T-cell (primary cell): ENCODE measurements around the gene SLC25A25. TPM values are rescaled to one million over a fixed set of nuclear protein-coding genes. Genes with fewer than 3 reads are reported as not detected.
"Not testable (repeated sequence)": the region's sequence is repeated elsewhere in the genome, so short reads cannot be mapped to it uniquely, and the experiment has no call there.

Source experiments
- ATAC-seq, 4 experiments: fragments of 200-7000 bp in 3 of 4; fragments of 150-1000 bp in 1 of 4; cut with Tn5 transposase; replicated peaks in 1 of 4; 1 replicate in 3 of 4; 2 replicates in 1 of 4; pipeline ENCODE4 v1.10.0; 2021; ENCODE audit warnings: moderate library complexity in 3 of 4, mild to moderate bottlenecking in 2 of 4, moderate number of reproducible peaks in 1 of 4
- CTCF ChIA-PET, 2 donors: fragments of 300-600 bp; sonication (Branson Sonifier 250); formaldehyde crosslinking; loops; one replicate each; lab custom pipeline; 2022; ENCODE audit warnings: antibody characterized with exemption in 2 of 2; lab: Charles Lee
- POLR2A ChIA-PET, 2 donors: fragments of 300-600 bp; sonication (Branson Sonifier 250); formaldehyde crosslinking; loops; one replicate each; lab custom pipeline; 2022; ENCODE audit warnings: antibody characterized with exemption in 2 of 2; lab: Charles Lee
- DNase-seq, 35 experiments: peaks; one replicate each; pipeline versions ENCODE4 v3.0.0 to v3.0.0-alpha.2; 2013 to 2023
- H3K27ac ChIP-seq: one replicate; pipeline ENCODE4 v1.5.1; 2013; ENCODE audit warnings: low read length
- H3K27me3 ChIP-seq, 2 experiments: replicated peaks in 1 of 2; 1 replicate in 1 of 2; 2 replicates in 1 of 2; pipeline versions ENCODE4 v1.6.1 to v1.7.0; 2013; ENCODE audit warnings: low read length in 1 of 2, mixed read lengths in 1 of 2; ENCODE audit not compliant: control insufficient read depth in 2 of 2, insufficient read depth in 2 of 2; ENCODE audit errors: extremely low read depth in 1 of 2
- H3K36me3 ChIP-seq, 2 donors: 1 replicate in 1 of 2; 2 replicates in 1 of 2; pipeline versions ENCODE4 v1.6.1 to v1.7.0; 2013; ENCODE audit warnings: low read length in 1 of 2; ENCODE audit not compliant: control insufficient read depth in 2 of 2, insufficient read depth in 1 of 2; ENCODE audit errors: extremely low read depth in 1 of 2
- H3K4me1 ChIP-seq, 2 experiments: 1 replicate in 1 of 2; 2 replicates in 1 of 2; pipeline versions ENCODE4 v1.6.1 to v1.7.0; 2013; ENCODE audit warnings: low read length in 2 of 2, mixed read lengths in 1 of 2; ENCODE audit not compliant: insufficient read depth in 2 of 2, control insufficient read depth in 1 of 2; ENCODE audit errors: extremely low read depth in 1 of 2
- H3K4me3 ChIP-seq, 2 donors: 1 replicate in 1 of 2; 2 replicates in 1 of 2; pipeline versions ENCODE4 v1.5.1 to v1.7.0; 2013; ENCODE audit warnings: mild to moderate bottlenecking in 2 of 2, low read length in 1 of 2, moderate library complexity in 1 of 2; ENCODE audit not compliant: control insufficient read depth in 1 of 2; ENCODE audit errors: extremely low read depth in 1 of 2
- H3K9me3 ChIP-seq: 2 replicates; pipeline ENCODE4 v1.7.0; 2013
- H3K27ac Mint-ChIP-seq, 2 donors: one replicate each; pipeline ENCODE4 v1.8.0; 2020 to 2021; ENCODE audit warnings: mild to moderate bottlenecking in 2 of 2, mixed read lengths in 2 of 2
- H3K27me3 Mint-ChIP-seq, 2 donors: one replicate each; pipeline ENCODE4 v1.8.0; 2021 to 2022; ENCODE audit warnings: mixed read lengths in 2 of 2
- H3K36me3 Mint-ChIP-seq: one replicate; pipeline ENCODE4 v1.8.0; 2021; ENCODE audit warnings: mixed read lengths
- H3K4me1 Mint-ChIP-seq, 3 donors: one replicate each; pipeline ENCODE4 v1.8.0; 2020 to 2022; ENCODE audit warnings: mixed read lengths in 3 of 3, mild to moderate bottlenecking in 1 of 3
- H3K4me3 Mint-ChIP-seq, 3 donors: one replicate each; pipeline ENCODE4 v1.8.0; 2020 to 2022; ENCODE audit warnings: mild to moderate bottlenecking in 3 of 3, mixed read lengths in 3 of 3, moderate library complexity in 3 of 3
- H3K9me3 Mint-ChIP-seq, 3 donors: one replicate each; pipeline ENCODE4 v1.8.0; 2020 to 2022; ENCODE audit warnings: mixed read lengths in 3 of 3
- WGBS: methylation state at CpG from one replicate; pipeline ENCODE4 v1.1.5; 2013; ENCODE audit warnings: missing lambda C conversion rate; ENCODE audit not compliant: insufficient coverage; 5-methylcytosine and 5-hydroxymethylcytosine counted together
- total RNA-seq, 35 experiments: library from RNA in 6 of 35; stranded (reverse) in 6 of 35; fragments of 120-200 nt in 1 of 35; gene quantifications; one replicate each; pipeline versions ENCODE4 v1.2.1 to v1.2.4 and lab custom pipeline; 2013 to 2026

The SLC25A25 gene
- total RNA-seq, 5 donors from 2014 or later (not counting 1 experiment from before 2014, with no cell fraction given) = 11.8 to 21.0 (median 17.3) TPM

- ATAC-seq, POLR2A ChIA-PET, H3K36me3 ChIP-seq, DNase-seq, H3K36me3 Mint-ChIP-seq, H3K27ac Mint-ChIP-seq, H3K9me3 ChIP-seq, H3K4me3 ChIP-seq, H3K27ac ChIP-seq, H3K4me3 Mint-ChIP-seq, CTCF ChIA-PET, H3K9me3 Mint-ChIP-seq: not testable (repeated sequence)
- H3K4me1 Mint-ChIP-seq = peaks cover 22 to 28% (median 27%) of the 10 kb centered on the region in 3 donors
- WGBS = 81% methylated on average over 6 of the region's 8 CpGs
- Histone ChIP-seq H3K4me1 (peaks cover 5 to 18% of the 10 kb centered on the region in 2 experiments), H3K27me3 (peaks cover 0 to 17% of the 10 kb centered on the region in 2 experiments)
- peaks cover 0 to 10% of the 10 kb centered on the region in 2 donors for H3K27me3 Mint-ChIP-seq
Measured at GRCh38 chr9:128132139-128132538, 64.1 kb downstream of the SLC25A25 start.

DNA sequence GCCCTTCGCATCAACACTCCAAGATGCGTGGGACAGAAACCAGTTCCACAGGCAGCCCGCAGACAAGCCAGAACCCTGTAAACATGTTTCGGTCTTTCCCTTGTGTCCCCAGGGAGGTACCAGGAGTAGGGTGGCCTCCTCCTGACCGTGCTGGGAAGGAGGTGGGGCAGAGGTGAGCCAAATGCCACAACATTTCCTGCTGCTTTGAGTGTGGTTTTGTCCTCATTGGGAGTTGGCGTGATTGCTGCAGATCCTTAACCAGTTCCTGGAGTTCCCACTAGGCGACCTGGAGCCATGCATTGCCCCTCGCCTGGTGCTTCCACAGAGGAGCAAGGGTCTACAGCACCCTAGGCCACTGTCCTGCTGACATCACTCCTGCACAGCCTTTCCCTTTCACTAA is 67.5 kb downstream of the SLC25A25 start:
- not testable (repeated sequence) for H3K4me3 Mint-ChIP-seq, H3K27ac Mint-ChIP-seq

DNA sequence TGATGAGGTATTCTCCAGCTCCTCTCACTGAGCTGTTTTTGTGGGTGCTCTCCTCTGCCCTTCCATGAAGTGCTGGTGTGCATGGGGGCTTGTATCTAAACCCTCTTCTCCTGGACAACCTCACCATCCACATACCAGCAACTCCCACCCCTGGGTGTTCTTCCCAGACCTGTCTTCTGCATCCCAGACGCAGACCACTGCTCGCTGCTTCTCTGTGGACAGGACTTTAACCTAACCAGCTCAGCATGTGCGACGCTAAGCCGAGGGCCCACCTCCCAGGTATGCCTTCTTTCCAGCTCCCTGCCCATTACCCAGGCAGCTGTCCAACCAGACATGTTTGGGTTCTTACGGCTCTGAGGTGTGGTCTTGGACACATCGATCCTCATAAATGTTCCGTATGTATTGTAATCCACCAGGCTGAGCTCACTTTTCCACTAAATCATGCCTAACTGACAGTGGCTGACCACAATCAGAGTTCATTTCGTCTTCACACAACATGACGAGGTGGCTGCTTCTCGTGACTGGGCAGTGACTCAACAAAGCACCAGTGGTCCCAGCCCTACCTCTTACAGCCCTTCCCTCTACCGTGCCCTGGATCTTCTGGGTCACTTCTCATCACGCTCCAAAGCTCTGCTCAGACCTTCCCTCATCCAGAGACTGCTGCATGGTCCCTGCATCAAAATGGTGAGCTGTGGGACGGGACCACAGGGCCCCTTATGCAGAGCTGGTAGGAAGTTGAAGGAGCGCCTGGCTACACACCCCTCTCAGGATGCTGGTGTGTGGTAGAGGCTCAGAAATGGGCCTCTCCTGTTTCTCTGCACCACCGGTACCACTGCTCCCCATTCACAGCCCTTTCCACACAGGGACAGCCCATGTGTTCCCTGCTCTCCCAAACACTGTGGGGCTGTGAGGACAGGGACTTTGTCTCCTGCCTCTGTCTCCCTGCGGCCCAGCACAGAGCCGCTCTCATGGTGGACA is 69.1 kb downstream of the SLC25A25 start:
- Histone ChIP-seq H3K4me3 (no peak overlapping the region), H3K27me3 (peaks cover 0 to 5% of the 10 kb centered on the region in 2 experiments), H3K27ac (no peak overlapping the region), H3K9me3 (no peaks in the 10 kb centered on the region), H3K36me3 (no peaks in the 10 kb centered on the region), H3K4me1 (peaks cover 3 to 10% of the 10 kb centered on the region in 2 experiments)
- H3K9me3 Mint-ChIP-seq = no peaks in the 10 kb centered on the region
- DNase-seq (no peak), ATAC-seq (no peak)
- POLR2A ChIA-PET = no interaction called here
- WGBS = 91% methylated on average over 11 of the region's 18 CpGs
- H3K27me3 Mint-ChIP-seq = peaks cover 0 to 10% of the 10 kb centered on the region in 2 donors
- no peak overlapping the region for H3K27ac Mint-ChIP-seq
- no peaks in the 10 kb centered on the region for H3K36me3 Mint-ChIP-seq
- CTCF ChIA-PET = no interaction called here
- peaks cover 12 to 16% (median 13%) of the 10 kb centered on the region in 3 donors for H3K4me1 Mint-ChIP-seq
- H3K4me3 Mint-ChIP-seq = no peak overlapping the region

More for the DNA sequence above, 67.5 kb downstream of the SLC25A25 start:
- H3K9me3 Mint-ChIP-seq, ATAC-seq, H3K27ac ChIP-seq, H3K36me3 Mint-ChIP-seq, H3K4me3 ChIP-seq, DNase-seq, POLR2A ChIA-PET, CTCF ChIA-PET, H3K36me3 ChIP-seq, H3K4me1 ChIP-seq, H3K9me3 ChIP-seq: not testable (repeated sequence)
- H3K27me3 ChIP-seq = peaks cover 0 to 17% of the 10 kb centered on the region in 2 experiments
- WGBS = 0% methylated on average over 1 of the region's 8 CpGs
- Mint-ChIP-seq H3K27me3 (peaks cover 0 to 10% of the 10 kb centered on the region in 2 donors), H3K4me1 (peaks cover 8 to 11% (median 8%) of the 10 kb centered on the region in 3 donors)

DNA sequence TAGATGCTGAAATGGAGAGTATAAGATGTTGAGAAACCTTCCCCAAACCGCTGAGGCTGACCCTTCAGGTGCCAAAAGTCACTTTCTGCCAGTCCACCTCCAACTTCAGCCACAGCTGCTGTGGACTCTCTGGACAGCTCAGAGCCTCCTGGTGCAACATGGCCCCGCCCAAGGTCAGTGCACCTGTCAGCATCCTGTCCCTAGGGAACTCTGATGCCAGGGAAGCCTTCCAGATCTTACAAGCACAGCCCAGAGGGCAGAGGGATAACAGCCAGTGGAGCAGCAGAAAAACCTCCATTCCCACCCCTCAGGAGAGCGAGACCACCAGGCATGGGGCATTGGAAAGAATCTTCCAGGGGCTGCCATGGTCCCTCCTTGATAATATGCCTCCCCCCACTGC is 70.0 kb downstream of the SLC25A25 start:
- Mint-ChIP-seq H3K4me1 (peaks cover 20 to 22% (median 21%) of the 10 kb centered on the region in 3 donors), H3K4me3 (no peak overlapping the region), H3K9me3 (no peaks in the 10 kb centered on the region), H3K27ac (no peak overlapping the region), H3K36me3 (no peaks in the 10 kb centered on the region), H3K27me3 (peaks cover 0 to 6% of the 10 kb centered on the region in 2 donors)
- CTCF ChIA-PET = no interaction called here
- POLR2A ChIA-PET = no interaction called here
- 92% methylated on average over 2 of the region's 3 CpGs for WGBS
- H3K36me3 ChIP-seq = no peaks in the 10 kb centered on the region
- DNase-seq (no peak), ATAC-seq (no peak)
- H3K4me3 ChIP-seq = no peak overlapping the region
- no peaks in the 10 kb centered on the region for H3K27me3 ChIP-seq
- no peak overlapping the region for H3K27ac ChIP-seq
- H3K9me3 ChIP-seq = no peaks in the 10 kb centered on the region
- peaks cover 9 to 19% of the 10 kb centered on the region in 2 experiments for H3K4me1 ChIP-seq

- Mint-ChIP-seq H3K9me3 (no peaks in the 10 kb centered on the region), H3K4me3 (no peak overlapping the region), H3K36me3 (no peaks in the 10 kb centered on the region), H3K4me1 (peaks cover 26 to 27% (median 26%) of the 10 kb centered on the region in 3 donors), H3K27me3 (no peaks in the 10 kb centered on the region), H3K27ac (no peak overlapping the region)
- no peak overlapping the region for H3K4me3 ChIP-seq
- no peaks in the 10 kb centered on the region for H3K36me3 ChIP-seq
- POLR2A ChIA-PET = no interaction called here
- CTCF ChIA-PET = no interaction called here
- H3K27me3 ChIP-seq = no peaks in the 10 kb centered on the region
- no peak for DNase-seq
- H3K9me3 ChIP-seq = no peaks in the 10 kb centered on the region
- peaks cover 9 to 19% of the 10 kb centered on the region in 2 experiments for H3K4me1 ChIP-seq
- no peak for ATAC-seq
- H3K27ac ChIP-seq = no peak overlapping the region
- WGBS = no CpG with 5 or more reads among the region's 16 CpGs
Measured at GRCh38 chr9:128139621-128140020, 71.6 kb downstream of the SLC25A25 start.

DNA sequence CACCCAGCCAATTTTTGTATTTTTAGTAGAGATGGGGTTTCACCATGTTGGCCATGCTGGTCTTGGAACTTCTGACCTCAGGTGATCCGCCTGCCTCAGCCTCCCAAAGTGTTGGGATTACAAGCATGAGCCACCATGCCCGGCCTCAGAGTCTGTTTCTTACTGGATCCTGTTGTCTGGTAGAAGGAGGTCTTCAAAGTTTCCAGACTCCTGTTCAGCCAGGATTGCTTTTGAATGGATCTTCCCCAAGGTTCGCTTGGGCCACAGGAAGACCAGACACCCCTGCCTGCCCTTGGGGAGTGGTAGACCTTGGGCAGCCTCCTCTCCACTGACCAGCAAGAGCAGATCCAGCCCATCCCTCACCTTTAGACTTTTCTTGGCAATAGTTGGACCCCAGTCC is 73.6 kb downstream of the SLC25A25 start:
- Histone ChIP-seq H3K4me3 (no peak overlapping the region), H3K27ac (no peak overlapping the region), H3K9me3 (no peaks in the 10 kb centered on the region), H3K4me1 (peaks cover 9 to 16% of the 10 kb centered on the region in 2 experiments), H3K27me3 (no peaks in the 10 kb centered on the region), H3K36me3 (no peaks in the 10 kb centered on the region)
- ATAC-seq (no peak), DNase-seq (no peak)
- Mint-ChIP-seq H3K27me3 (no peaks in the 10 kb centered on the region), H3K9me3 (no peaks in the 10 kb centered on the region), H3K36me3 (no peaks in the 10 kb centered on the region), H3K27ac (peak overlapping the region in 1 of 2 donors; percentile 85), H3K4me3 (peak overlapping the region in 1 of 3 donors; percentile 56), H3K4me1 (peaks cover 18% of the 10 kb centered on the region in 3 donors)
- ChIA-PET CTCF (no interaction called here), POLR2A (no interaction called here)
- WGBS = 71% methylated on average over 1 of the region's 3 CpGs
